Measurements from ENCODE around the gene ANKLE2.
"Not testable (repeated sequence)": the region's sequence is repeated elsewhere in the genome, so short reads cannot be mapped to it uniquely, and the experiment has no call there.

Gene ANKLE2

GRCh38 chr12:132776816-132777568 is 15.4 kb upstream of the ANKLE2 start:
- no peak for DNase-seq

- not testable (repeated sequence) for DNase-seq
These were observed 14.6 kb upstream of the ANKLE2 start for GRCh38 chr12:132776230-132776625.

GRCh38 chr12:132775502-132776229 is 14.0 kb upstream of the ANKLE2 start:
- DNase-seq, result no peak

- no peak for DNase-seq
These were observed 13.1 kb upstream of the ANKLE2 start for GRCh38 chr12:132774646-132775275.

GRCh38 chr12:132774159-132774558 is 12.5 kb upstream of the ANKLE2 start:
- no peak for DNase-seq

- no peak for DNase-seq
These were observed 11.7 kb upstream of the ANKLE2 start for GRCh38 chr12:132773077-132773955.

- DNase-seq, result no peak
These were observed 11.0 kb upstream of the ANKLE2 start for GRCh38 chr12:132772606-132773005.

- no peak for DNase-seq
These were observed 9.7 kb upstream of the ANKLE2 start for GRCh38 chr12:132771126-132771838.

GRCh38 chr12:132766380-132767085 is 4.9 kb upstream of the ANKLE2 start:
- DNase-seq, result no peak

- no peak for DNase-seq
These were observed 3.7 kb upstream of the ANKLE2 start for GRCh38 chr12:132765361-132765760.

- no peak for DNase-seq
These were observed 2.6 kb upstream of the ANKLE2 start for GRCh38 chr12:132764231-132764630.

GRCh38 chr12:132761921-132762583 is 420 bp upstream of the ANKLE2 start:
- peak; percentile 63 for DNase-seq

GRCh38 chr12:132759359-132759758 is 2.3 kb downstream of the ANKLE2 start:
- no peak for DNase-seq

GRCh38 chr12:132758825-132759224 is 2.8 kb downstream of the ANKLE2 start:
- DNase-seq, result not testable (repeated sequence)

- no peak for DNase-seq
These were observed 7.3 kb downstream of the ANKLE2 start for GRCh38 chr12:132754160-132754932.

GRCh38 chr12:132753670-132754069 is 8.0 kb downstream of the ANKLE2 start:
- peak; percentile 4 for DNase-seq

GRCh38 chr12:132748319-132748718 is 13.3 kb downstream of the ANKLE2 start:
- no peak for DNase-seq

GRCh38 chr12:132747896-132748295 is 13.7 kb downstream of the ANKLE2 start:
- no peak for DNase-seq

- DNase-seq, result no peak
These were observed 14.2 kb downstream of the ANKLE2 start for GRCh38 chr12:132747395-132747794.

- DNase-seq, result no peak
These were observed 15.0 kb downstream of the ANKLE2 start for GRCh38 chr12:132746613-132747012.
